Fibroblast of peridontal ligament (primary cell): Measurements from ENCODE around the gene CRYBA2.

Source experiments
- DNase-seq: peaks from one replicate; pipeline ENCODE4 v3.0.0-alpha.2; 2010; ENCODE audit errors: extremely low read depth

The CRYBA2 gene

GRCh38 chr2:219023045-219023605 lies 29.9 kb upstream of the CRYBA2 start:
- no peak for DNase-seq

DNA sequence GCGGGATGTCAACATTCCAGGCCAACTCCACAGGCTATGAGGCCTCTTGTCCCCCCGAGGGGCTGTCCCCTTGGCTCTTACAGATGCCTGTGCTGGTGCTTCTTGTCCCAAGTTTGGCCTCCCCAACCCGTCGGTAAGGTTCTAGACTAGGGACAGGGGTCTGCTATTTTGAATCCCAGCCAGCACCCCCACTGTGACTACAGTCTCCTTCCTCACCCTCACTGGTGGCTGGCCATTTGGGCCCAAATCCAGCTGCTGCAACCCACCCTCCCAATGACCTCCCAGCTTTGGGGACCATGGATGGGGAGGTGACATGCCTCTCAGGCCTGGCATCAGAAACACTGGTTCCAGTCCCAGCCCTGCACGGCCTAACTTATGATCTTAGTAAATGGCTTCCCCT lies 29.4 kb upstream of the CRYBA2 start:
- no peak for DNase-seq

DNA sequence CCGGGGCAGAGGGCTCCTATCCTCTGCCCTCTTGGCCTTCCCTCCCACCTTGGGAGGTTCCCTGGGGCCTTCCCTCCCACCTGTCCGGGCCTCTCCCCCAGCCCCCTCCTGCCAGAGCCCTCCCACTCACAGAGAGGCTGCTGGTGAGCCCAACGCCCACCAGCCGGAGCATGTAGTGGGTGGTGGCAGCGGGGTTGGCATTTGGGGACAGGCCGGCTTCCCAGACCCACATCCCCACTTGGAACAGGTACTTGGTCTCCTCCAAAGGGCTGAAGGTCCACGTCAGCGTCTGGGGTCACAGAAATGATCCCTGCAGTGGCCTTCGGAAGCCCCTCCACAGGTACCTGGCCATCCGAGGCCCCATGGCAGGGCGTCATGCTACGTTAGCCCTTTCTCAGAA lies 28.8 kb upstream of the CRYBA2 start:
- no peak for DNase-seq

GRCh38 chr2:219021591-219021990 lies 28.4 kb upstream of the CRYBA2 start:
- no peak for DNase-seq

GRCh38 chr2:219020604-219021365 lies 27.6 kb upstream of the CRYBA2 start:
- DNase-seq = no peak

- no peak for DNase-seq
Observed at GRCh38 chr2:219019436-219019835, 26.2 kb upstream of the CRYBA2 start.

GRCh38 chr2:219018726-219019125 lies 25.5 kb upstream of the CRYBA2 start:
- no peak for DNase-seq

DNA sequence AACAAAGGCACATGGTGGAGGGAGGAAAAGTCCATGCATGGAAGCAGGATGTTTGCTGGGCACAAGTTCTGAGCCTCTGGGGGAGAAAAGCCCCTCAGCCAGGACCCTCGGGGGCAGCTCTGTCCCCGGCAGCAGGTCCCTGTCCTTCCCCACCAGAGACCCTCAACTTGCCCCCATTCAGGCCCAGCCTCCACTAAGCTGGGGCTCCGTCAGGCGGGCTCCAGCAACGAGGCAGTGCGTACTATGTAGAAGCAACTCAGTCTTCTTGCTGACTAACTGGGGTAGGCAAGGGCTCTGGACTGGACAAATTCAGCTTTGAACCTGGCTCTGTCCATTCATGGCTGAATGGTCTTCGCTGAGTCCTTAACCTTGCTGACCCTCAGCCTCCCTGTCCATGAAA lies 25.1 kb upstream of the CRYBA2 start:
- DNase-seq = no peak

- DNase-seq = no peak
Observed at GRCh38 chr2:219017201-219017931, 24.1 kb upstream of the CRYBA2 start.

DNA sequence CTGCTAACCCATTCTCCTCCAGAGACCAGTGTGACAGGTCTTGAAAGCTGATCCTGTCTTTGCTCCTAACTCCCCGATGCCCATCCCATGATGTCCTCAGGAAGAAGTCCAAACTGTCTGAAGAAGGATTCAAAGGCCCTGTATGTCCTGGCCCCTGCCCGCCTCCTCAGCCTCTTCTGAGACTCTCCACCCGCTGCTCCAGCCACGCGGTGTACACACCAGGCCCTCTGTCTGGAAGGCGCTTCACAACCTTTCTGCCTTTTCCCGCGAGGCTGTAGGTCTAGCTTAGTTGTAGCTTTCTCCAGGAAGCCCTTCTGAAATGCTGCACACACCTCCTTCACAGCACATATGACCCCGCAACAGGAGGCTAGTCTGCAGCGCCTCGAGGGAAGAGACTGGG lies 23.5 kb upstream of the CRYBA2 start:
- no peak for DNase-seq

GRCh38 chr2:219010873-219011272 lies 17.7 kb upstream of the CRYBA2 start:
- DNase-seq = no peak

DNA sequence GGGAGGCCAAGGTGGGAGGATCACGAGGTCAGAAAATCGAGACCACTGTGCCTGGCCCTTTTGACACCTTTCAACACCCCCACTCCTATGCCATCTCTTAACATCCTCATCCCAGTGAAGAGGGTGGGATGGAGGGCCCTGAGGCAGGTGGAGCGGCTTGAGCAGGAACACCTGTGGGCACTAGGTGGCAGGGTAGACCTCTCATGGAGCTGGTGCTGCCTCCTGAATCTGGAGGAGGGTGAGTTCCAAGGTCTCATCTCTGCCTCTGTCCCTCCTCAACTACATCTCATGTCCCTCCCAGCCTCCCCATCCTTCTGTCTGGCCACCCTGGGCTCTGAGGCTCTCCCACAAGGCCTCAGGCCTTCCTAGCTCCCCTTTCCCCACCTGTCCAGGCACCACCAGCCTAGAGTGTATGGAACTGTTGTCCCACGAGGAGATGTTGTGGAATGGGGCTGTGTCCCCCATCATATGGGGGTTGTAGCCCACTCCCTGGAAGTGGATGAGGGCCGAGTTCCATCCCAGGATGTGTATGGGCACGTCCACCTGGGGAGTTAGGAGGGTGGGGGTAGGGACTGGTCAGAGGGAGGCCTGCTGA lies 17.0 kb upstream of the CRYBA2 start:
- no peak for DNase-seq

GRCh38 chr2:219009294-219009693 lies 16.1 kb upstream of the CRYBA2 start:
- no peak for DNase-seq

- no peak for DNase-seq
Observed at GRCh38 chr2:219003979-219004378, 10.8 kb upstream of the CRYBA2 start.

GRCh38 chr2:219003267-219003634 lies 10.0 kb upstream of the CRYBA2 start:
- no peak for DNase-seq

- DNase-seq = no peak
Observed at GRCh38 chr2:219002395-219003266, 9.4 kb upstream of the CRYBA2 start.

DNA sequence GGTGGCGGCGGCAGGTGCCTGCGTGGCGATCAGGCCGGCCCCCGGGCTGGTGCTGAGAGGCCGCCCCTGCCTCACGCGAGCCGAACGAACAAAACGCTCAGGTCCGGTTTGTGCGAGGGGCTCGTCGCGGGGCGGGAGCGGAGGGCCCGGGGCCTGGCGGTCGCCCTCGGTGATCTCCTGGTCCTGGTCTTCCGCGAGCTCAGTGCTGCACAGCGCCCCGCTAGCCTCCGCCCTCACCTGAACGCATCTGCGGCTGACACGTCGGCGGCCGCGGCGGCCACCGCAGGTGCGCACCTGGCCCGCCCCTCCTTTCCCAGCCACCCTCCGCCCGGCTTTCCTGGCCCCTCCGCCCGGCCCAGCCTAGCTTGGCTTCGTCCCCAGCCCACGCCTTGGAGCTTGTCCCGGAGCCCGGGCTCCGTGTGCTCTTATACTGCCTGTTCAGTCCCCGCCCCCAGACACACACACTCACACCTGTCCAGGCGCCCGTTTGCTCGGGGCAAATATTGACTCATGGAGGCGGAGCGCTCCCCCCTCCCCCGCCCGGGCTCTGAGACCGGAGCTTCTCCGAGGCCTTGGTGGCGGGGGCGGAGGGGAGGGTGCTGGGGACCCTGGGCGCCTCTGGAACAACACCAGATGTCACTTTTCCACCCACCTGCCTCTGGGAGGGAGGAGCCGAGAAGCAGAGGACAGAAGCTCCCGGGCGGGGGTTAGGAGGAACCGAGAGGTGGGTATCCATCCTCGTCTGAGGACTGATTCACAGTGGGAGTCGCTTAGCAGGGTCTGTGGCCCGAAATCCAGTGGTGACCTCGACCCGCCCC lies 8.6 kb upstream of the CRYBA2 start:
- no peak for DNase-seq

DNA sequence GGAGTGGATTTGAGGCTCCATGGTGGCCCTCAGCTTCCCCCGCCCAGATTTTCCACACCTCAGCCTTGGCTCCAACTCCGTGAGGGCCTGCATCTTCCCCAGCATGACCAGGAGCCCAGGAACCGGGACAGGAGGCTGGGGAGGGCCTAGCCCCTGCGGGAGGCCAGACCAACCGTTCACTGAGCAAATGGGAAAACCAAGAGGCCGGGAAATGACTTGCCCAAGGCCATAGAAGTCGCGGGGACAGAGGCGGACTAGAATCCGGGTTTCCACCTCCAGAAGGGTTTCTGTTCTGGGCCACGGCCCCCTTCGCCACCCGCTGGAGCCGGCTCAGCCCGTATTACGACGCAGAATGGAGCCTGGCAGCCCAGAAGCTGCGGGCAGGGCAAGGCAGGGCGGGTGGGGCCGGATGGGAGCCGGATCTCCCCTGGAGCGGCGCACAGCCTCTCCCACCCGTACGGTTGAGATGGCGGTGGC lies 7.9 kb upstream of the CRYBA2 start:
- DNase-seq = no peak

- no peak for DNase-seq
Observed at GRCh38 chr2:219000569-219000960, 7.3 kb upstream of the CRYBA2 start.

DNA sequence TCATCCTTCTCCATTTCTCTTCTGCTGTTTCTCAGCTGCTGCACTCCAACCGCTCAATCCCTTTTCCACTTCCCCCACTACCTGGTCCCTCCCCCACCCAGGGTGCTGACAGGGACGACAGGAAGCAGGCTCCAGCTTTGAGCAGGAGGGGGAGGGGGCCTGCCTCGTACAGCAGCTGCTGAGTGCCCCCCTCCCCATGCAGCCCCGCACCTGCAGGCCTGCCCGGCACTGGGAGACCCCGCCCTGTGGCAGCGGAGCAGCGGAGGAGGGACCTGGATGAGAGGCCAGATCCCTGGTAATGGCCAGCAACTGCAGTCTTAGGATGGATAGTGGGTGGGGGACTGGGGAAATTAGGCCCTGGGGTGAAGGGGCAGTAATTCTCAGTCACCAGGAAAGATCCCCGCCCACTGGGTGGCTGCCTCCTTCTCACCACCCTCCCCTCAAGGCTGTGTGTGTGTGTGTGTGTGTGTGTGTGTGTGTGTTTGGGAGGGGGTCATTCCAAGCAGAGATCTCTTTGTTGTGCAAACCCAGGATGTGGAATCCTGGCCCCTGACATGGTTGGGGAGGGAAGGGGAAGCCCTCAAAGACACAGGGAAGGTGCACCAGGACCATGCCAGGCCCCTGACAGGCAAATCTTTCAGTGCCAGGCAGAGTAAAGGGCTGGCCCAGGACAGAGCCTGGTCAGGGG lies 6.8 kb upstream of the CRYBA2 start:
- DNase-seq = no peak
